HFFc6 (cell line): ENCODE data around the gene PHOX2B. TPM values are rescaled to one million over a fixed set of nuclear protein-coding genes. Genes with fewer than 3 reads are reported as not detected.

ENCODE experiments used
- DNase-seq: peaks from one replicate; pipeline ENCODE4 v3.0.0-alpha.2; 2018
- H3K27ac Mint-ChIP-seq: 2 replicates; pipeline ENCODE4 v1.8.0; 2020; ENCODE audit warnings: mild to moderate bottlenecking, mixed read lengths
- H3K27me3 Mint-ChIP-seq: 2 replicates; pipeline ENCODE4 v1.8.0; 2021; ENCODE audit warnings: mild to moderate bottlenecking, moderate library complexity, mixed read lengths; ENCODE audit not compliant: insufficient read depth
- H3K36me3 Mint-ChIP-seq: 2 replicates; pipeline ENCODE4 v1.8.0; 2021; ENCODE audit warnings: low read depth, mixed read lengths
- H3K4me1 Mint-ChIP-seq: 2 replicates; pipeline ENCODE4 v1.8.0; 2020; ENCODE audit warnings: low read depth, mixed read lengths
- H3K4me3 Mint-ChIP-seq: 2 replicates; pipeline ENCODE4 v1.8.0; 2020; ENCODE audit warnings: mild to moderate bottlenecking, moderate library complexity, mixed read lengths
- H3K9me3 Mint-ChIP-seq: 2 replicates; pipeline ENCODE4 v1.8.0; 2020; ENCODE audit warnings: mild to moderate bottlenecking, mixed read lengths
- CTCF ChIP-seq: fragments of 200-600 bp; sonication (generic); IDR thresholded peaks from 2 replicates; pipeline ENCODE4 v1.5.0; 2021; ENCODE audit warnings: antibody characterized with exemption, mild to moderate bottlenecking
- long read RNA-seq: library from polyadenylated mRNA; unstranded; transcript quantifications from one replicate; pipeline ENCODE4 v2.0.0, GENCODE V29; 2019
- total RNA-seq, 6 experiments: library from RNA; stranded (reverse); fragmentation: NEBNext Ultra II Directional; extraction: Animal tissue kit (Norgen Biotek cat#: 25700); gene quantifications; 2 replicates in 1 of 6; 3 replicates in 5 of 6; pipeline ENCODE4 v1.2.3, GENCODE V29; 2021

Gene PHOX2B
- total RNA-seq = not detected
- long read RNA-seq = 0 reads

DNA sequence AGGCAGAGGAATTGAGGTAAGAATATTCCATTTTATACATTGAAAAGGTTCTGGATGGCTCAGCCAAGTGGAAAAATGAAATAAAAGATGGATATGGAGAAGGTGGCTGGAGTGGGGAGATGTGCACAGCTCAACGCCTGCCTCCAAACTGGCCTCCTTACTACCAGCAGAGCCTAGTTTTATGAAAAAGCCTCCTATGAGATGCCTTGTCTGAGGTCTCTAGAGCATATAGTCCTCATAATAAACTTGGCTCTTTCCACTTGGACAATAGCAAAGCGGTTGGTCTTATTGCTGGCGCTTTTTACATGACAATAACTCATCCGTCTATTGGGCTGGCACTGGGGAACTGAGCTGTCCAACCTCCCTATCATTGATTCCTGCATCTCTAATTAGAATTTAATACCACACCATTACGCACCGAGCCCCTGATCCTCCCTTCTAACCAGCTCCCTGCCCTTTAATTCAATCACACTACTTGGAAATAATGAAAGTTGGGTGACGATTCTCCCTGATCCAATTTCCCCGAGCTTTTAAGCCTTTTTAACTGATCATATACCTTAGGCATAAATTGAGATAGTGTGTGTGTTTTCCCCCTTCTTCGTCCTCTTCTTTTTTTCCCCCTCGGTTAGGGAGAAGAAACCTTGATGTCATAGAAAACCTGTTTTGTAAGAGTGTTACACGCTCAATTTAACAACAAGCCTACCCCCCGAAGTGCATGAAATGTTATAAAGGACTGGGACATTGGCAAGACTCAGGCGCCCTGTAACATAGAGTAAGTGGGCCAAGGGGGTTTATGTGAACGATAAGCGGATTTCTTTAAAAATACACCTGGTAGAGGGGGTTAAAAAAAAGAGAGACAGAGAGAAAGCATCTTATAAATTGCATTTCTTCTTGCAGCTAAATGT lies at the start of gene PHOX2B:
Gene PHOX2B, minus strand, starts transcription at position 155 of the 905 bp plus-strand sequence. Its CDS starts 115 bp downstream, at position 40.
- no peak for DNase-seq
- Mint-ChIP-seq H3K27ac (no peak within 1 kb of the TSS), H3K4me3 (no peak within 1 kb of the TSS), H3K4me1 (peaks cover 5% of the 10 kb centered on the region; the same call in 1 of the 2 replicates), H3K36me3 (peaks cover 12% of the 10 kb centered on the region), H3K27me3 (peaks cover 81% of the 10 kb centered on the region), H3K9me3 (peaks cover 4% of the 10 kb centered on the region; the same call in 1 of the 2 replicates)
- no peak for TF ChIP-seq CTCF

- no peak for DNase-seq
- H3K27ac Mint-ChIP-seq = no peak overlapping the region
- H3K4me1 Mint-ChIP-seq = no peaks in the 10 kb centered on the region
- no peaks in the 10 kb centered on the region for H3K36me3 Mint-ChIP-seq
- no peaks in the 10 kb centered on the region for H3K9me3 Mint-ChIP-seq
- peaks cover 10% of the 10 kb centered on the region for H3K27me3 Mint-ChIP-seq
- H3K4me3 Mint-ChIP-seq = no peak overlapping the region
- no peak for TF ChIP-seq CTCF
These were observed 48.7 kb upstream of the PHOX2B start for GRCh38 chr4:41797260-41797659.

GRCh38 chr4:41796545-41797210 lies 48.2 kb upstream of the PHOX2B start:
- no peak for DNase-seq
- H3K36me3 Mint-ChIP-seq = no peaks in the 10 kb centered on the region
- H3K4me3 Mint-ChIP-seq = no peak overlapping the region
- H3K27ac Mint-ChIP-seq = no peak overlapping the region
- H3K4me1 Mint-ChIP-seq = no peaks in the 10 kb centered on the region
- no peak for TF ChIP-seq CTCF
- H3K27me3 Mint-ChIP-seq = peaks cover 14% of the 10 kb centered on the region
- H3K9me3 Mint-ChIP-seq = no peaks in the 10 kb centered on the region

DNA sequence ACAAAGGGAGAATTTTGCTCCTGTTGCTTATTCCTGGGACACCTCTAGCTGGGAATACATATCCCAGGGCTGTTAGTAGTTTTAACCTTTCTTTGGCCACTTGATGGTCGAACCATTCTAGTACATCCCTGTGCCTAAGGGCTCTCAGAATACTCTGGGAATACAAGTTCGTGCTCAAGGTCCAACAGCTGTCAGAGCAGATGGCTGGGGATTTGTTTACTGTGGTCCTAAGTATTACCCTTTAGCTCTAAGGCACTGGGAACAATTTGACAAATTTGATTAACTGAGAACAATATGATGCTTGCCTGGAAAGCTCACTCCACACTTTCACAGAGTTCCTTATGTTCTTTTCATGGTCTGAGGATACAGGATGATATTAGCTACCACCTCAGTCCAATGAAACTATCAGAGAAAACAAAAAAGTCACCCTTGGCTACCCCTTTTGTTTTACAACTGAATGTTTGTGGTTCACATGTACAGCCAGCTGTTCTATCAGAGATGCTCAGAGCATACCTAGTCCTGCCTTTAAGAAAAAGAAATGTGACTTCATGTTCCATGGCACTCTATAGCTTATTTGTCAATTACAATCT lies 47.4 kb upstream of the PHOX2B start:
- no peak for TF ChIP-seq CTCF
- Mint-ChIP-seq H3K36me3 (no peaks in the 10 kb centered on the region), H3K27me3 (peaks cover 14% of the 10 kb centered on the region), H3K4me1 (no peaks in the 10 kb centered on the region), H3K9me3 (no peaks in the 10 kb centered on the region), H3K27ac (no peak overlapping the region), H3K4me3 (no peak overlapping the region)
- no peak for DNase-seq

DNA sequence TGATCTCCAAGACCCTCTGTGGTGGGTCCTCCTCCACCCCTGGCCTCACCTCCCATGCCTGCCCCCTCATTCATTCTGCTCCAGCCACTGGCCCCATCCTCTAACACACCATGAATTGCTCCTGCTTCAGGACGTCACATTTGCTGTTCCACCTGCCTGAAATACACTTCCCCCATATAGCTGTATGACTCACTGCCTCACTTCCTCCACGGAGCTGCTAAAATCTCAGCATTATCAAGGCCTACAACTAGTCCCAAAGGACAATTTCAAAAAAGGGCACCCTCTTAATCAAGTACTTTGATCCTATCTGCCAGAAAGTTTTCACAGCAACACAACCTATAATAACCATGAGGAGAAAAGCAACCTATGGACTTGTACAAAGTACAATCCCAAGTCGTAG lies 43.6 kb upstream of the PHOX2B start:
- H3K36me3 Mint-ChIP-seq = no peaks in the 10 kb centered on the region
- no peak overlapping the region for H3K4me3 Mint-ChIP-seq
- H3K4me1 Mint-ChIP-seq = no peaks in the 10 kb centered on the region
- TF ChIP-seq CTCF = no peak
- no peak overlapping the region for H3K27ac Mint-ChIP-seq
- no peaks in the 10 kb centered on the region for H3K9me3 Mint-ChIP-seq
- no peak for DNase-seq
- peaks cover 20% of the 10 kb centered on the region for H3K27me3 Mint-ChIP-seq
